ENCODE results near the gene KIAA1586. TPM values are rescaled to one million over a fixed set of nuclear protein-coding genes. Genes with fewer than 3 reads are reported as not detected.
"Not testable (repeated sequence)": the region's sequence is repeated elsewhere in the genome, so short reads cannot be mapped to it uniquely, and the experiment has no call there.

Gene KIAA1586
- total and polyA plus RNA-seq, 9 of the 15 experiments (the other 6 are each of a cell fraction or from before 2014, with no cell fraction given) = 23.4 to 43.6 (median 29.5) TPM

DNA sequence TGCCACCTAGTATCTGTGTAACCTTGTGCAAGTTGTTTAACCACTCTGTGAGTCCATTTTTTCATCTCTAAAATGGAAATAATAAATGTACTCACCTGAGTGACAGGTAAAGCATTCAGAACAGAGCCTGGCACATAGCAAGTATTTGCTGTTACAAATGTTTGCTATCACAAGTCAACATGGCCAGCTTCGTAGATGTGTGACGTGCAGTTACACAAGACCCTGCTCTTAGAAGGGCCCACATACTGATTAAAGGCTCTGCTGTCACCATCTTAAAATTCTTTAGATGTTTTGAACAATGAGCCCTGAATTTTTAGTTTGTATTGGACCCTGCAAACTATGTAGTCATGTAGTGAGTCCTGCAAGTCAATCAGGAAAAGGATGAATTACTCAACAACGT lies 40.4 kb upstream of the KIAA1586 start (continued):
- TF ChIP-seq, protein P1, sequence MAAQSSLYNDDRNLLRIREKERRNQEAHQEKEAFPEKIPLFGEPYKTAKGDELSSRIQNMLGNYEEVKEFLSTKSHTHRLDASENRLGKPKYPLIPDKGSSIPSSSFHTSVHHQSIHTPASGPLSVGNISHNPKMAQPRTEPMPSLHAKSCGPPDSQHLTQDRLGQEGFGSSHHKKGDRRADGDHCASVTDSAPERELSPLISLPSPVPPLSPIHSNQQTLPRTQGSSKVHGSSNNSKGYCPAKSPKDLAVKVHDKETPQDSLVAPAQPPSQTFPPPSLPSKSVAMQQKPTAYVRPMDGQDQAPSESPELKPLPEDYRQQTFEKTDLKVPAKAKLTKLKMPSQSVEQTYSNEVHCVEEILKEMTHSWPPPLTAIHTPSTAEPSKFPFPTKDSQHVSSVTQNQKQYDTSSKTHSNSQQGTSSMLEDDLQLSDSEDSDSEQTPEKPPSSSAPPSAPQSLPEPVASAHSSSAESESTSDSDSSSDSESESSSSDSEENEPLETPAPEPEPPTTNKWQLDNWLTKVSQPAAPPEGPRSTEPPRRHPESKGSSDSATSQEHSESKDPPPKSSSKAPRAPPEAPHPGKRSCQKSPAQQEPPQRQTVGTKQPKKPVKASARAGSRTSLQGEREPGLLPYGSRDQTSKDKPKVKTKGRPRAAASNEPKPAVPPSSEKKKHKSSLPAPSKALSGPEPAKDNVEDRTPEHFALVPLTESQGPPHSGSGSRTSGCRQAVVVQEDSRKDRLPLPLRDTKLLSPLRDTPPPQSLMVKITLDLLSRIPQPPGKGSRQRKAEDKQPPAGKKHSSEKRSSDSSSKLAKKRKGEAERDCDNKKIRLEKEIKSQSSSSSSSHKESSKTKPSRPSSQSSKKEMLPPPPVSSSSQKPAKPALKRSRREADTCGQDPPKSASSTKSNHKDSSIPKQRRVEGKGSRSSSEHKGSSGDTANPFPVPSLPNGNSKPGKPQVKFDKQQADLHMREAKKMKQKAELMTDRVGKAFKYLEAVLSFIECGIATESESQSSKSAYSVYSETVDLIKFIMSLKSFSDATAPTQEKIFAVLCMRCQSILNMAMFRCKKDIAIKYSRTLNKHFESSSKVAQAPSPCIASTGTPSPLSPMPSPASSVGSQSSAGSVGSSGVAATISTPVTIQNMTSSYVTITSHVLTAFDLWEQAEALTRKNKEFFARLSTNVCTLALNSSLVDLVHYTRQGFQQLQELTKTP (IDR thresholded peaks at IDR 0.05; ENCODE audit: low read depth in 1 of 2, partially characterized antibody in 2 of 2) = no peak
- TF ChIP-seq RAD21 (CRISPR knock-in tag; conservative IDR thresholded peaks at IDR 0.05 in 1 of 2, IDR thresholded peaks at IDR 0.05 in 1 of 2) = no peak
- TF ChIP-seq MTA1 (IDR thresholded peaks at IDR 0.05; ENCODE audit: borderline replicate concordance) = no peak
- no peak for TF ChIP-seq SAFB (IDR thresholded peaks at IDR 0.05; ENCODE audit: borderline replicate concordance, low read depth, low read length)
- TF ChIP-seq POLR2A (conservative IDR thresholded peaks at IDR 0.05) = no peak

DNA sequence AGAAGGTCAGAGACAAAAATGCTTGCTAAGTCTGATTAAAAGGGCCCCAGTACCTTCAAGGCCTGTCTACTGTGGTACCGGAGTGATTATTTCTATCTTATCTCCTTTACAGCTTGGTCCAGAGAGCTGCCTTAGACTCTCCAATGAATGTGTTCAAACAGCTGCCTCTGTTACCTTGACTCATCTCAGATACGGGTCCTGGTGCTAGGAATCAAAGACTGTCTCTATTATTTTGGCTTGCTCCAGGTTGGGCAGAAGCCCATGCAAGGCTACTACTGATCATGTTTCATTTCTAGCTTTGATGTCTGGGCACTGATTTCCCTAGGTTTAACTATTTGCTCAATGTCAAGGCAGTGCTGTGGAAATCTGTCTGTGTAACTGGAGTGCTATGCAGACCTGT lies 38.4 kb upstream of the KIAA1586 start:
- H3K4me2 ChIP-seq (ENCODE audit: insufficient read depth, low read length); CTCF ChIA-PET (ENCODE audit: low intra/inter-chr PET ratio); H3K9ac ChIP-seq (ENCODE audit: insufficient read depth in 1 of 2, low read depth in 2 of 2, low read length in 2 of 2); H3K36me3 ChIP-seq (ENCODE audit: control insufficient read depth, insufficient read depth, low read length); FAIRE-seq; H3K27me3 ChIP-seq (ENCODE audit: control insufficient read depth in 2 of 2, insufficient read depth in 2 of 2, low read length in 2 of 2); DNase-seq (ENCODE audit: extremely low read depth in 1 of 4, low spot score in 3 of 4); H3K27ac ChIP-seq (ENCODE audit: extremely low read depth, low read depth, low read length); POLR2A ChIA-PET; H4K20me1 ChIP-seq (replicated peaks; ENCODE audit: control insufficient read depth, insufficient read depth, low read length); H3K4me1 ChIP-seq (replicated peaks in 1 of 2; ENCODE audit: control insufficient read depth in 2 of 2, insufficient read depth in 2 of 2, low read length in 2 of 2); H3K4me3 ChIP-seq; H3K79me2 ChIP-seq (ENCODE audit: control insufficient read depth, insufficient read depth, low read length); in situ Hi-C loops (cut with MboI); intact Hi-C loops (cut with micrococcal nuclease); H2AFZ ChIP-seq (ENCODE audit: low read depth, low read length); BruUV-seq (replicated peaks); H3K9me3 ChIP-seq (replicated peaks; ENCODE audit: control insufficient read depth, insufficient read depth, low read depth, low read length); H3K9me1 ChIP-seq (ENCODE audit: control insufficient read depth, insufficient read depth, low read length): not testable (repeated sequence)
- 12% methylated on average over 2 of the region's 2 CpGs for WGBS (ENCODE audit: insufficient coverage, low coverage, missing lambda C conversion rate)
- ATAC-seq = peak; percentile 29; the same call in 2 of the 3 replicates
